PC-3 (cell line): ENCODE results near the gene IL1RN.

Experiments
- EZH2 ChIP-seq: fragments of 300-600 bp; sonication (generic); IDR thresholded peaks from one replicate; pipeline ENCODE4 v1.6.1; 2017; ENCODE audit warnings: antibody characterized with exemption, mild to moderate bottlenecking, low read length; ENCODE audit not compliant: unreplicated experiment
- TF ChIP-seq, protein P1 (sequence below): fragments of 300-600 bp; sonication (generic); conservative IDR thresholded peaks from 2 replicates; pipeline ENCODE4 v1.5.1; 2017; ENCODE audit warnings: antibody characterized with exemption, low read depth, mild to moderate bottlenecking, low read length

DNA sequence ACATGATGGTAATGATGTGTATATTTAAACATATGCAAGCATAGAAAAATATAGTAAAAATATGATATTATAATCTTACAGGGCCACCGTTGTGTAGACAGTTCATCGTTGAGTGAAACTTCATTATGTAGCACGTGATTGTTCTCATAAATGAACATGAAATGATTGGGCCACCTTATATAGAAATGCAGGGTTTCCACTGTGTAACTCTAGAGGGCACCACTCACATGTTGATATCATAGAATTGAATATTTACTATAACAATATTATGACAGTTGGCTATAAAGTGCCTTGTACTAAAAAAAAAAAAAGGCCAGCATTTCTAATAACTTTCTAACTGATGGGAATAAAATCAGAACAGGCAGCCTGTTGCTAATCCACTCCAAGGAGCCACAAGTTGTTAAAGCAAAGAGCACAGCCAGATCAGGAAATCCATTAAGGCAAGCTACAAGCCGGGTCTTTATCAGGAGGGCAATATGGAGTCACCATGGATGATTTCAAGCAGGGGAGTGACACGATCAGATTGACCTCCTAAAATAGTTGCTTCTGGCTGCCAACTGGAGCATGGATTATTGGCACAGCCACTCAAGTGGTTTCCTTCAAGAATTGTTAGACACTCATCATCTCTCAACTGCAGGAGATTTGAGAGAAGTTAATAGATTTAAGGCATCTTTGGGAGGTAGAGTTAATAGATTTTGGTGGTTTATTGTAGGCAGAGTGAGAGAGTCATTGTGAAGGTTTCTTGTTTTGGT is 43.0 kb upstream of the IL1RN start:
- TF ChIP-seq, protein P1, sequence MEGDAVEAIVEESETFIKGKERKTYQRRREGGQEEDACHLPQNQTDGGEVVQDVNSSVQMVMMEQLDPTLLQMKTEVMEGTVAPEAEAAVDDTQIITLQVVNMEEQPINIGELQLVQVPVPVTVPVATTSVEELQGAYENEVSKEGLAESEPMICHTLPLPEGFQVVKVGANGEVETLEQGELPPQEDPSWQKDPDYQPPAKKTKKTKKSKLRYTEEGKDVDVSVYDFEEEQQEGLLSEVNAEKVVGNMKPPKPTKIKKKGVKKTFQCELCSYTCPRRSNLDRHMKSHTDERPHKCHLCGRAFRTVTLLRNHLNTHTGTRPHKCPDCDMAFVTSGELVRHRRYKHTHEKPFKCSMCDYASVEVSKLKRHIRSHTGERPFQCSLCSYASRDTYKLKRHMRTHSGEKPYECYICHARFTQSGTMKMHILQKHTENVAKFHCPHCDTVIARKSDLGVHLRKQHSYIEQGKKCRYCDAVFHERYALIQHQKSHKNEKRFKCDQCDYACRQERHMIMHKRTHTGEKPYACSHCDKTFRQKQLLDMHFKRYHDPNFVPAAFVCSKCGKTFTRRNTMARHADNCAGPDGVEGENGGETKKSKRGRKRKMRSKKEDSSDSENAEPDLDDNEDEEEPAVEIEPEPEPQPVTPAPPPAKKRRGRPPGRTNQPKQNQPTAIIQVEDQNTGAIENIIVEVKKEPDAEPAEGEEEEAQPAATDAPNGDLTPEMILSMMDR, result peak; percentile 75
- no peak for TF ChIP-seq EZH2
